Vagina (tissue), 2 donors: ENCODE data around the gene SLC25A34. TPM values are rescaled to one million over a fixed set of nuclear protein-coding genes. Genes with fewer than 3 reads are reported as not detected.
A peak's percentile ranks its signal among the peaks of the same experiment; 100 is the strongest.

Experiments
- DNase-seq, 2 donors: peaks; one replicate each; pipeline ENCODE4 v3.0.0-alpha.2; 2017; ENCODE audit errors: extremely low spot score in 2 of 2
- H3K27ac ChIP-seq: fragments of 200-600 bp; sonication (generic); one replicate; pipeline ENCODE4 v1.5.1; 2019
- H3K27me3 ChIP-seq: fragments of 200-600 bp; sonication (generic); one replicate; pipeline ENCODE4 v1.5.1; 2019
- H3K36me3 ChIP-seq, 2 donors: fragments of 200-600 bp; sonication (generic); one replicate each; pipeline ENCODE4 v1.5.1; 2017 to 2019
- H3K4me1 ChIP-seq: fragments of 200-600 bp; sonication (generic); one replicate; pipeline ENCODE4 v1.5.1; 2019
- H3K4me3 ChIP-seq, 2 donors: fragments of 200-600 bp; sonication (generic); 1 replicate in 1 of 2; 2 replicates in 1 of 2; pipeline ENCODE4 v1.5.1; 2016 to 2019
- H3K9me3 ChIP-seq: fragments of 200-600 bp; sonication (generic); one replicate; pipeline ENCODE4 v1.5.1; 2019
- POLR2A ChIP-seq, 2 donors: fragments of 450-650 bp; IDR thresholded peaks; one replicate each; pipeline ENCODE4 v1.6.1; 2017; ENCODE audit warnings: antibody characterized with exemption in 2 of 2, mild to moderate bottlenecking in 2 of 2, moderate library complexity in 2 of 2
- POLR2AphosphoS5 ChIP-seq, 2 donors: sonication (generic); formaldehyde crosslinking; IDR thresholded peaks; one replicate each; pipeline ENCODE4 v1.9.0; 2017; ENCODE audit warnings: antibody characterized with exemption in 2 of 2, mild to moderate bottlenecking in 2 of 2, low read depth in 1 of 2; ENCODE audit not compliant: insufficient read depth in 1 of 2
- intact Hi-C: fragments of 100-400 bp; cut with DNase I; formaldehyde crosslinking; loops from one replicate; pipeline ENCODE4 v1.15.1; 2023
- total RNA-seq: library from RNA; depleted of rRNA; stranded (reverse); fragments of >200 nt; gene quantifications from one replicate; pipeline ENCODE4 v1.2.3, GENCODE V29; 2016
- TF ChIP-seq, protein P1 (sequence below), 3 experiments: fragments of 450-650 bp in 2 of 3; fragments of 200-600 bp in 1 of 3; sonication (generic) in 1 of 3; IDR thresholded peaks; one replicate each; pipeline ENCODE4 v1.5.1; 2017 to 2019; ENCODE audit warnings: antibody characterized with exemption in 3 of 3, mild to moderate bottlenecking in 2 of 3, moderate library complexity in 2 of 3

Gene SLC25A34
- total RNA-seq, 1 donor from 2014 or later: 3.2 TPM

- no peak for DNase-seq
- no peaks in the 10 kb centered on the region for H3K9me3 ChIP-seq
- no peak overlapping the region for H3K27ac ChIP-seq
- TF ChIP-seq POLR2A (IDR thresholded peaks at IDR 0.05) (no peak), POLR2AphosphoS5 (IDR thresholded peaks at IDR 0.05; ENCODE audit: insufficient read depth in 1 of 2, low read depth in 1 of 2) (no peak)
- TF ChIP-seq, protein P1, sequence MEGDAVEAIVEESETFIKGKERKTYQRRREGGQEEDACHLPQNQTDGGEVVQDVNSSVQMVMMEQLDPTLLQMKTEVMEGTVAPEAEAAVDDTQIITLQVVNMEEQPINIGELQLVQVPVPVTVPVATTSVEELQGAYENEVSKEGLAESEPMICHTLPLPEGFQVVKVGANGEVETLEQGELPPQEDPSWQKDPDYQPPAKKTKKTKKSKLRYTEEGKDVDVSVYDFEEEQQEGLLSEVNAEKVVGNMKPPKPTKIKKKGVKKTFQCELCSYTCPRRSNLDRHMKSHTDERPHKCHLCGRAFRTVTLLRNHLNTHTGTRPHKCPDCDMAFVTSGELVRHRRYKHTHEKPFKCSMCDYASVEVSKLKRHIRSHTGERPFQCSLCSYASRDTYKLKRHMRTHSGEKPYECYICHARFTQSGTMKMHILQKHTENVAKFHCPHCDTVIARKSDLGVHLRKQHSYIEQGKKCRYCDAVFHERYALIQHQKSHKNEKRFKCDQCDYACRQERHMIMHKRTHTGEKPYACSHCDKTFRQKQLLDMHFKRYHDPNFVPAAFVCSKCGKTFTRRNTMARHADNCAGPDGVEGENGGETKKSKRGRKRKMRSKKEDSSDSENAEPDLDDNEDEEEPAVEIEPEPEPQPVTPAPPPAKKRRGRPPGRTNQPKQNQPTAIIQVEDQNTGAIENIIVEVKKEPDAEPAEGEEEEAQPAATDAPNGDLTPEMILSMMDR (IDR thresholded peaks at IDR 0.05): no peak
- intact Hi-C loops: loop anchor here (5.0 kb wide), 1 partner anchor 53 kb away; no protein-coding TSS in a partner anchor
- H3K27me3 ChIP-seq: no peaks in the 10 kb centered on the region
- no peak overlapping the region for H3K4me3 ChIP-seq
- H3K36me3 ChIP-seq: no peaks in the 10 kb centered on the region
- peaks cover 49% of the 10 kb centered on the region for H3K4me1 ChIP-seq
Measured at GRCh38 chr1:15755646-15756040, 19.6 kb downstream of the SLC25A34 start.

DNA sequence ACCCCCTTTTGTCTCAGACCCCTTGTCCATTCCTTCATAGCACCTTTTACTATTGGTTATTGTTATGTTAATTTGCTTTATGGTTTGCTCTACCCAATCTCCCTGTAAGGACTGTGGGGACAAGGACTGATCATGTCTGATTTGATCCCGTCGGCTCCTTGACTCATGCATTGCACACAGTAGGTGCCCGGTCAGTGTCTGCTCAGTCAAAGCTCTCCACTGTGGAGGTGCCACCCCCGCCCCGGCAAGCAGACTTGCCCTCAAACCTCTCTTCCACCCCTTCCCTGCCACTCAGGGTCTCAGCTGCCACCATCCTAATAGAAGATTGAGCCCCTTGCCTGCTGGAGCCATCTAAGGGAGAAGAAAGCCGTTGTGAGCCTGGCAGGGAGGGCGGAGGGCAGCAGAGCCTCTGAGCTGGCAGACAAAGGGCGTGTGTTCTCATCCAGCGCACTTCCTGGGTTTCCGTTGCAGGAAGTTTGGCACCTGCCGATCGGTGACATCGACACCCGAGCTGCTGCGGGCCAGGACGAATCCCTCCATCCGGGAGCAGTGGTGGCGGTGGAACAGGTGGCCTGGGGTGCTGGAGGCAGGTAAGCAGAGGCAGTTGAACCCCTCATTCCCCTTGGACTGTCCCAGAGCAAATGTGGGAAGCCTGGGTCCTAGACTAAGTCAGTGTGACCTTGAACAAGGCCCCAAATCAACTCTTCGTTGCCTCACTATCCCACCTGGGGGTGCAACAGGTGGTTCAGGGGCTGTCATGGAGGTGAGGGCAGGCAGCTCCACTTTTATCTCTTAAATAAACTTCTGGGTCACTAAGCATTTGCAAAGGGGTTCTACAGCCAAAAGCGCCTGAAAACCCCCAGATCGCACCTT lies 20.3 kb downstream of the SLC25A34 start:
- TF ChIP-seq, protein P1 (IDR thresholded peaks at IDR 0.05): no peak
- TF ChIP-seq POLR2AphosphoS5 (IDR thresholded peaks at IDR 0.05; ENCODE audit: insufficient read depth in 1 of 2, low read depth in 1 of 2) (peak in 1 of 2 donors; percentile 20), POLR2A (IDR thresholded peaks at IDR 0.05) (no peak)
- no peaks in the 10 kb centered on the region for H3K36me3 ChIP-seq
- no peak overlapping the region for H3K4me3 ChIP-seq
- intact Hi-C loops: loop anchor here (5.0 kb wide), 1 partner anchor 54 kb away; no protein-coding TSS in a partner anchor
- H3K27ac ChIP-seq: peak overlapping the region; percentile 87
- peaks cover 55% of the 10 kb centered on the region for H3K4me1 ChIP-seq
- DNase-seq: no peak
- H3K27me3 ChIP-seq: no peaks in the 10 kb centered on the region
- H3K9me3 ChIP-seq: no peaks in the 10 kb centered on the region

GRCh38 chr1:15757016-15757543 lies 21.0 kb downstream of the SLC25A34 start:
- H3K27me3 ChIP-seq: no peaks in the 10 kb centered on the region
- TF ChIP-seq, protein P1 (IDR thresholded peaks at IDR 0.05): no peak
- no peak for TF ChIP-seq POLR2AphosphoS5 (IDR thresholded peaks at IDR 0.05; ENCODE audit: insufficient read depth in 1 of 2, low read depth in 1 of 2)
- no peak for TF ChIP-seq POLR2A (IDR thresholded peaks at IDR 0.05)
- no peak overlapping the region for H3K4me3 ChIP-seq
- H3K27ac ChIP-seq: peak overlapping the region; percentile 87
- intact Hi-C loops: loop anchor here (5.0 kb wide), 1 partner anchor 55 kb away; no protein-coding TSS in a partner anchor
- peaks cover 55% of the 10 kb centered on the region for H3K4me1 ChIP-seq
- H3K9me3 ChIP-seq: no peaks in the 10 kb centered on the region
- H3K36me3 ChIP-seq: no peaks in the 10 kb centered on the region
- no peak for DNase-seq

- H3K27me3 ChIP-seq: no peaks in the 10 kb centered on the region
- peaks cover 55% of the 10 kb centered on the region for H3K4me1 ChIP-seq
Measured at GRCh38 chr1:15757575-15758342, 21.7 kb downstream of the SLC25A34 start.

More at GRCh38 chr1:15757575-15758342, 21.7 kb downstream of the SLC25A34 start:
- Histone ChIP-seq H3K9me3 (no peaks in the 10 kb centered on the region), H3K27ac (peak overlapping the region; percentile 87), H3K4me3 (peak overlapping the region; percentile 77 to 80), H3K36me3 (no peaks in the 10 kb centered on the region)
- peak in 1 of 2 donors; percentile 67 for TF ChIP-seq POLR2AphosphoS5 (IDR thresholded peaks at IDR 0.05; ENCODE audit: insufficient read depth in 1 of 2, low read depth in 1 of 2)
- peak in 1 of 2 donors; percentile 10 for TF ChIP-seq POLR2A (IDR thresholded peaks at IDR 0.05)
- TF ChIP-seq, protein P1 (IDR thresholded peaks at IDR 0.05): no peak
- intact Hi-C loops: loop anchor here (5.0 kb wide), 1 partner anchor 55 kb away; no protein-coding TSS in a partner anchor
- no peak for DNase-seq
